Measurements from ENCODE around the gene NECAB2.

NECAB2 gene

GRCh38 chr16:83967091-83967490 is 953 bp upstream of the NECAB2 start:
- DNase-seq (ENCODE audit: low spot score), result no peak

GRCh38 chr16:83968306-83968851 is 335 bp downstream of the NECAB2 start:
- DNase-seq (ENCODE audit: low spot score), result peak; percentile 60

DNA sequence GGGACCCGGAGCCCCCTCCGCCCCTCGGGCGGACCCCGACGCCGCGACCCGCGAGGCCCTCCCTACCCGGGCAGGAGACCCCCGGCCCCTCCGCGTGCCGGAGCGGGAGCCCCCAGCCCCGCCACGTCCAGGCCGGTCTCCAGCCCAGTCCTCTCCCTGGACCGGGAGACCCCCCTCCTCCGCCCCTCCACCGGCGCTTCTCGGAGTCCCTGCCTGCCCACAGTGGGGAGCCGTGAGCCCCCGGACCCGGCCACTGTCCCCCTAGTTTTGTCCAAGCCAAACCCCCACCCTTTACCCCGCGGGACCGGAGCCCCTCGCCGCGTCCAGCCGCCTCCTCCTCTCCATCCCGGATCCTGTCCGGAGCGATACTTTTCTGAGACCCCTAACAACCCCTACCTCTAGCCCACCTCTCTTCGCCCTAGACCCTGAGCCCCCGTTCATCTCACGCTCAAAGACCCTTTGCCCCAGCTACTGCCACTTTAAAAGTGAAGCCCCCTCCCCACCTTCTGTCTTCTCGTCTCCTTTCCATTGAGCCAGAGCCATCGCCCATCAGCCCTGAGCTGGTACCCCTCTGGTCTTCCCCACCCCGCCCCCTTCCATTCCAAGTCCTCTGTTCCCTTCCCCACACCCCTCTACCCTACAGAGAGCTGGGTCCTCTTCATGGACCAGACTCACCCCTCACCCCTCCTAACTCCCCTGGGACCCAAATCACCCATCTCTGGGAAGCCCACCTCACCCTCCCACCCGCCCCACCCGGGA is 1.0 kb downstream of the NECAB2 start:
- DNase-seq (ENCODE audit: low spot score), result no peak

DNA sequence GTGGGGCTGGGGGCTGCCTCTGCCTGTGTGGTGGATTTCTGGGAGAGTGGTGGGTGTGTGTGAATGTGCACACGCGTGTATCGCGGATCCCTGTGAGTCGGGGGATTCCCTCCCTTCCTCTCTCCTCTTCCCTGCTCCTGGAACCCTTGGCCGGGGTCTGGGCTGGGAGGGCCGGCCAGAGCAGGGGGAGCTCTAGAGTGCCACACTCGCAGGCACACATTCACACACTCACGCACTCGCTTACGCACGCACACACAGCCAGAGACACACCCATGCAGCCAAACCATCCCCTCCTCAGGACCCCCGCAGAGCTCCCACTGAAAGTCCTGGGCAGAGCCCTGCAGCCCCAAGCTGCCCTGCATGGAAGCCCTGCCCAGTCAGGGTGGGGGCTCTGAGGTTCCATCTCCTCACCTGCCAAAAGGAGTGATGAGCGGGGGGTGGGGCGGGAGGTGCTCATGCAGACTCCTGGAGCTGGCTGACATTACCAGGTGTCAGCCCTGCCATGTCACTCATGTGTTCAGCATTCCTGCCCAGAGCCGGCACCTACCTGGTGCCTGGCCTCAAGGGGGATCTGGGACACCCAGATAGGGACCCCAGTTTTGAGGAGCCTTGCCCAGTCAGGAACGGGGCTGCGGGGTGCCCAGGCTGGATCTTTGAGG is 1.9 kb downstream of the NECAB2 start:
- DNase-seq (ENCODE audit: low spot score), result no peak

- no peak for DNase-seq (ENCODE audit: low spot score)
These were observed 2.4 kb downstream of the NECAB2 start for GRCh38 chr16:83970430-83970815.

DNA sequence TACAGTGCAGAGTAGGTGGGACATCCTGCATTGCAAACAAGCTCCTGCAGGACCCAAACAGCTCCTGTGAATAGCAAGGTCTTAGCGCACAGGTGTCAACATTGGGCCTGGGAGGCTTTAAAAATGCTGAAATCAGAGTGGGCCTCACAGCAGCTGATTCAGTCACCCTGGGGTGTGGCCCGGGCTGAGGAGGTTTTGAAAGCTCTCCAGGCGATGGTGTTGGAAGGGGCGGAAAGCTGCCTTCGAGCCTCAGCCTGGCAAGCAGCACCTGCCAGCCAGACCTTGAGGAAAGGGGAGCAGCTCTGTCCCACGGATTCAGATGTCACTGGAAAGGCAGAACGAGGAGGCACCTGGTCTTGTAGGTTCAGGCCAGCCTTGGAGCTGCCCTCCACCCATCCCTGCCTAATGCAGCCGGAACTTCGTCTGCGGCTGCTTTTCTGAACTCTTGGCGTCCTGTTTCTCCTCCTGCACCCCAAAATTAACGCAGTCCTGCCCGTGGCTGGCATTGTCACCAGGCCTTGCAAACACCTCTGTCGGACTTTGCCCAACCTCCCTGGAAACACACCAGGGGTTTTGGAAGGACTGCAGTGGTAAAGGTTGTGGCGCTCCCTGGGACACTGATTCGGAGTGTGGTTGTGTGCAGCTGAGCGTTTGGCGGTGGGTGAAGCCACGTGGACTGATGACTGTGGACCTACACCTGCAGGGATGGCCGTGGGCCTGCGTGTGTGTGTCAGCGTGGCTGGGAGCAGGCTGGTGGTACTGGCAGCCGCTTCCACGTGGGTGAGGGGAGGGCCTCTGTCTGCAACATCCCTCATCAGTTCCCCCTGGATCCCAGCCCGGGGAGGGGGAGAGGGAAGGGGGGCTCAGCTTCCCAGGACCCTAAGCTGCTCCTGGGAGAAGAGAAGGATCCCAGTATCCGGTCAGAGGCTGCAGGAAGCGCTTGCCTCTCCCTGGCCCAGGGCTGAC is 3.4 kb downstream of the NECAB2 start:
- DNase-seq (ENCODE audit: low spot score), result no peak

DNA sequence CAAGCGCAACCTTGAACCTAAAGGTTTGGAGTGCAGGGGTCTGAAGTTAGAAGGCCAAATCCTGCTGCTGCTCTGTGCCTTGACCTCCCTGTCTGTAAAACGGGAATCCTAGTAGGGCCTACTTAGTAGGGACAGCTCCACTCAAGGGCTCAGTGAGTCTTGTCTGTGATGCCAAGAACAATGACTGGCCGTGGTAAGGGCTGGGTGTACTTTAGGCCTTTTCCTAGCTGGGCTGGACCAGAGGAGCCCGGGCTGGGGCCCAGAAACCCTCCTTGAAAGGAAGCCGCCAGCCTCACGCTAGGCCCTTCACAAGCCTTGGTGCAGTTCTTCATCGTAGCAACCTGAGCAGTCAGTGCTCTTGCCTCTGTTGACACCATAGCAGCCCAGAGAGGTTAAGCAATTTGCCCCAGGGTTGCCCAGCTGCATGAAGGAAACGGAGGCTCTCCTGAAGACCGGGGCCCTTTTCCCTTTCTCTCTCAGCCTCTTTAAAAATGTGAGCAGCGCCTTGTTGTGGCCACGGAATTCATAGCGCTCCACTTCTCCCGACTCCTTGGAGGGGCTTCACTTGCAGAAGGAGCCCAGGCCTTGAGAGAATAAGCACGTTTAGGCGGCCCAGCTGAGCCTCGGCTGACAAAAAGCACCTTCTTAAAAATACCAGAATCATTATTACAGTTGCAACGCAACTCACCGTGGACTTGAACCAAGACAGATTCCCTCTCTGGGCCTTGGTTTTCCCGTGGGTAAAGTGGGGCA is 4.4 kb downstream of the NECAB2 start:
- DNase-seq (ENCODE audit: low spot score), result no peak

DNA sequence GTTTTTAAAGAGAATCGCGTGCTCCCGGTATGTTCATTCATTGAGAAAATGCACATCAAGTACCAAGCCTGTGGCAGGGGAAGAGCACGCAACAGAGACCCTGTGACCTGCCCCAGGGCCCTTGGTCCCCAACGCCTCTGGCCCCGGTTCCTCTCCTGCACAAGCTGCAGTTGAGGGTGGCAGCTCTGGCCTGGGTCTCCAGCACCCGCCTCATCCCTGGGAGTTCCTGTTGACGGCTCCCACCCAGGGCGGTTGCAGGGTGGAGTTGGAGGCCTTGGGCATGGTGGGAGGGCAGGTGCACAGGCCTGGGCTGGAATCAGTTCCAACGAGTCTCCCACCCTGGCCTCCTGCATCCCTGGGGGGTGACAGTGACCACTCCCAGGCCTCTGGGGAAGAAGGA is 5.0 kb downstream of the NECAB2 start:
- no peak for DNase-seq (ENCODE audit: low spot score)

DNA sequence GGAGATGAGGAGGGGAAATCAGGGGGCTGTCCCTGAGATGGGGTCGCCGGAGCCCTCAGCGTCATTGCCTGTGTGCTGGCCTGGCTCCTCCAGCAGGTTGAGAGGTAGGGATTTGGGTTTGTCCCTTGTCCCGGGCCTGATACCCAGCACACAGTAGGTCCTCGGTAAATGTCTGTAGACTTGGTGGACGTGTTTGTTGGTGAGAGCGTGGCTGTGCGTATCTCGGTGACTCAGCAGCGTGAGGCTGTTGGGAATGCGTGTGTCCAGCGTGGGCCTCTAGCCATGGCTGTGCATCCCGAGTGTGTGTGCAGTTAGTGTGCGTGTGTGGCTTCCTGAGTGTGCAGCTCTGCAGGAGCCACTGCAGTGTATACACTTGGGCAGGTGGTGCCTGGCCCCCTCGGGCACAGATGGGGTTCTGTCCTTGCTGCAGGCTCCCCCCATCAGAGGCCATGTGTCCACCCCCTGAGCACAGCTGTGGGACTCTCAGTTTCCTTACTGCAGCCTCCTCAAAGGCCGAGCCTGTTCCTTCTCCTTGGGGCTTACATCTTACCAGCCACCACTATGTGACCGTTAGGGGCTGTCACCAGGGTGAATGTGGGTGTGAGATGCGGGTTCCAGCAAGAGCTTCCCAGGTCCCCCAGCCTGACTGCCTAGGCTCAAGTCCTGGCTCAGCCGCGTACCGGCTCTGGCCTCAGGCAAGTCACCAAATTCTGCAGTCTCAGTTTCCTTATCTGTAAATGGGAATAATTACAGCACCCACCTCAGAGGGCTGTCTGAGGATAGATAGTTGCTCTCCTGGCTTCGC is 5.7 kb downstream of the NECAB2 start:
- no peak for DNase-seq (ENCODE audit: low spot score)

GRCh38 chr16:83974475-83974874 is 6.4 kb downstream of the NECAB2 start:
- no peak for DNase-seq (ENCODE audit: low spot score)

DNA sequence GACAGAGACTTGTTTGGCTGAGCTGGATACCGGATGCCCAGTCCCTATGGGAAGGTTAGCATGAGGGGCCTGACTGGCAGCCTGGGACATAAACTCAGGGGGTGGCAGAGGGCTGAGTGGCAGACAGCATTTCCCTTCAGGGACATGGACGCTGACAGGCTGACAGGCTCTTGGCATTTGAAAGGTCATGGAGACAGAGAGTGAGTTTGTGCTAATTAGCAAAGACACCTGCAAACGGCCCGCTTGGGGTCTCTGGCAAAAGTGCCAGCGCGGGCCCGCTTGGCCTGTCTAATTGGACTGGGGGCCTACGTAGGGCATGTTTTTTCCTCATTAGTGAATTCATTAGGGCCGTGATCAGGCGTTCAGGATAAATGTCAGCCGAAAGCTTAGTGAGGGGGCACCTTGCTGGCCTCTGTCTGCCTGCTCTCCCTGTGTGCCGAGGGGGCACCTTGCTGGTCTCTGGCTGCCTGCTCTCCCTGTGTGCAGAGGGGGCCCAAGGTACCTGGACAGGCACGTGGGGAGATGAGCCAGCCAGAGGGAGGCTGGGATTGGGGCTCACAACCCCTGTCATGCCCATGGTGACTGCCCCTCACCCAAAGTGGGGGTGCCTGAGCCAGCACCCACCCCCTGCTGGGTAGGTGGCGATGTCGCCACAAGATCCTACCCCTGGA is 7.7 kb downstream of the NECAB2 start:
- no peak for DNase-seq (ENCODE audit: low spot score)

- no peak for DNase-seq (ENCODE audit: low spot score)
These were observed 9.2 kb downstream of the NECAB2 start for GRCh38 chr16:83977056-83977815.

DNA sequence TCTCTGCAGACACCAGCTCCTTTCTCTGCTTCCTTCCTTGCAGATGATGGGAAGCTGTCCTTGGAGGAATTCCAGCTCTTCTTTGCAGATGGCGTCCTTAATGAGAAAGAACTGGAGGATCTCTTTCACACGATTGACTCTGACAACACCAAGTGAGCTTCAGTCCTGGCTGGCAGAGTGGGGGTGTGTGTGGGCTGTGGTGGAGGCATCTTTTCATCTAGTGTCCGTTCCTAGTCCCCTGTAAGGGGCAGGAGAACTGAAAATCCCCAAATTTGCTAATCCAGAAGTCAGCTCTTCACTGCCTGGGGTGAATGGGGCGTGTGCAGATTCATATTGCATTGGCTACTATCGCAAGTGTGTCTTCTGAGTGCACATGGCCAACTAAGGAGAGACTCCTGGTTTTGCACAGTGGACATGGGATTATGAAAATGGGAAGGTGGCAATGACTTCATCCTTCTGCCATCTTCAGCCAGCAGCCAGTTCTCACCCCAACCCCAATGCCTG is 10.4 kb downstream of the NECAB2 start:
- no peak for DNase-seq (ENCODE audit: low spot score)

GRCh38 chr16:83979441-83979840 is 11.4 kb downstream of the NECAB2 start:
- DNase-seq (ENCODE audit: low spot score), result no peak

GRCh38 chr16:83980794-83981193 is 12.8 kb downstream of the NECAB2 start:
- DNase-seq (ENCODE audit: low spot score), result no peak

DNA sequence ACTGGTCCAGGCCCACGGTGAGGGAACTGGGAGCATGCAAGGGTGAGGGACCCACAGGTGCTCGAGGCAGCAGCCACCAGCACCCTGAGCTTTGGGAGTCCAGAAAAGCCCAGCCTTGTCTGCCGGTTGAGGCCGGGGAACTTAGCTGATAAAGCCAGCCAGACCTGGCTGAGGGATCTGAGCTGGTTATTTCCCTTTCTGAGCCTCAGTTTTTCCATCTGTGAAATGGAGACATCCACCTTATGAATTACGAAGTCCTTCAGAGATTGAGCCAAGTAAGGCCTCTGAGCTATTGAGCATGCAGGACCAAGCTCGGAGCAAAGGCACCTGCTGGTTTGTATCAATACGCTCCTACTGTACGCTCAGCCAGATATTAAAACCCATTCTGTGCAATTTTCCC is 13.8 kb downstream of the NECAB2 start:
- no peak for DNase-seq (ENCODE audit: low spot score)

GRCh38 chr16:83983491-83983890 is 15.4 kb downstream of the NECAB2 start:
- DNase-seq (ENCODE audit: low spot score), result no peak

DNA sequence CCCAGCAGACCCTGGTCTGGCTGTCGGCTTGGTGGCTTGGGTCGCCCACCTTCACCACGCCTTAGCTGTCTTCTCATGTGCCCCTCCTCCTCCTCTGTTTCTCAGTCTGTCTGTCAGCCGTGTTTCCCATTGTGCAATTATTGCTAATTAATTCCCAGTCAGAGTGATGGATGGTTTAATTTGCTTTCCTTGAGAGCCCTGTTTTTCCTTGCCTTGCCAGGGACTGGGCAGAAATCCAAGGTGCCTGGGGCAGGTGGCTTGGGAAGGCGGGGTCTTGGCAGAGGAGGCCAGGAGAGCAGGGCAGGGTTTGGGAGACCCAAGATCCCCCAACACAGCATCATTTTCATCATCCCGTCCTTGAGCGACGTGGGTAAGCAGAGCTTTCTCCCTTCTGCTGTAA is 21.3 kb downstream of the NECAB2 start:
- DNase-seq (ENCODE audit: low spot score), result no peak

GRCh38 chr16:83990492-83990891 is 22.4 kb downstream of the NECAB2 start:
- no peak for DNase-seq (ENCODE audit: low spot score)
